Ovary (tissue), 9 donors: Measurements from ENCODE around the gene IGSF21. TPM values are rescaled to one million over a fixed set of nuclear protein-coding genes. Genes with fewer than 3 reads are reported as not detected.
"Not testable (repeated sequence)": the region's sequence is repeated elsewhere in the genome, so short reads cannot be mapped to it uniquely, and the experiment has no call there.

Source experiments
- DNase-seq, 5 donors: peaks; one replicate each; pipeline ENCODE4 v3.0.0-alpha.2; 2019 to 2020
- H3K27ac ChIP-seq, 2 donors: fragments of 200-600 bp; one replicate each; pipeline versions ENCODE4 v1.5.1 to v1.8.0; 2019 to 2022
- H3K27me3 ChIP-seq: fragments of 200-600 bp; one replicate; pipeline ENCODE4 v1.8.0; 2022
- H3K36me3 ChIP-seq: fragments of 200-600 bp; sonication (generic); one replicate; pipeline ENCODE4 v1.5.1; 2019
- H3K4me1 ChIP-seq: one replicate; pipeline ENCODE4 v1.8.1; 2013; ENCODE audit warnings: mild to moderate bottlenecking, moderate library complexity; ENCODE audit not compliant: insufficient read depth
- H3K4me3 ChIP-seq: fragments of 200-600 bp; sonication (generic); one replicate; pipeline ENCODE4 v1.5.1; 2017
- H3K9me3 ChIP-seq, 2 donors: fragments of 200-600 bp in 1 of 2; sonication (generic) in 1 of 2; one replicate each; pipeline versions ENCODE4 v1.5.1 to v1.8.1; 2013 to 2019; ENCODE audit warnings: mild to moderate bottlenecking in 1 of 2, moderate library complexity in 1 of 2
- EP300 ChIP-seq: sonication (generic); formaldehyde crosslinking; IDR thresholded peaks from one replicate; pipeline ENCODE4 v1.6.1; 2017; ENCODE audit warnings: antibody characterized with exemption
- POLR2A ChIP-seq: fragments of 450-650 bp; IDR thresholded peaks from one replicate; pipeline ENCODE4 v1.6.1; 2017; ENCODE audit warnings: antibody characterized with exemption, mild to moderate bottlenecking, moderate library complexity
- WGBS, 3 donors: extraction: QIAGEN DNeasy Blood & Tissue Kit in 1 of 3; methylation state at CpG; one replicate each; pipeline versions ENCODE4 v1.1.5 to v1.1.7; 2013 to 2017; 5-methylcytosine and 5-hydroxymethylcytosine counted together
- intact Hi-C, 4 donors: fragments of 100-400 bp; cut with DNase I; formaldehyde crosslinking; loops; one replicate each; pipeline versions ENCODE4 v1.11.0 to v1.15.1; 2022 to 2023
- polyA plus RNA-seq, 2 donors: library from polyadenylated mRNA; stranded (reverse); fragments of 200-250 nt in 1 of 2; fragments of 350-450 nt in 1 of 2; fragmentation: Illumina TruSeq in 1 of 2; extraction: RNeasy Lipid Tissue Mini Kit (QIAGEN cat#74804) in 1 of 2; gene quantifications; one replicate each; pipeline ENCODE4 v1.2.3, GENCODE V29; 2013 to 2014
- total RNA-seq, 7 donors: library from RNA; depleted of rRNA in 2 of 7; stranded (reverse); fragments of >200 nt in 2 of 7; fragmentation: NEBNext Ultra II Directional in 3 of 7; extraction: Animal tissue kit (Norgen Biotek cat#: 25700) in 3 of 7; gene quantifications; one replicate each; pipeline versions ENCODE4 v1.1.0 to v1.2.4, GENCODE V29; 2016 to 2023
- TF ChIP-seq, protein P1 (sequence below), 3 donors: fragments of 450-650 bp in 2 of 3; fragments of 200-600 bp in 1 of 3; IDR thresholded peaks; one replicate each; pipeline versions ENCODE4 v1.5.1 to v1.8.0; 2016 to 2022; ENCODE audit warnings: antibody characterized with exemption in 3 of 3, mild to moderate bottlenecking in 1 of 3
- donor health status: DM: no; HTN: no; CAD: no; lungs with moderate emphysema.
- donor health status: DM: no; HTN: no; CAD: no.
- donor health status: Bipolar disorder and iron deficiency.
- donor health status: DM: yes; HTN: yes; CAD: no.
- donor health status: DM: no; HTN: no; CAD: no.
- donor health status: DM: yes; HTN: yes; CAD: no.

Gene IGSF21
- total and polyA plus RNA-seq, 9 donors: 0.24 to 4.5 (median 1.3) TPM

DNA sequence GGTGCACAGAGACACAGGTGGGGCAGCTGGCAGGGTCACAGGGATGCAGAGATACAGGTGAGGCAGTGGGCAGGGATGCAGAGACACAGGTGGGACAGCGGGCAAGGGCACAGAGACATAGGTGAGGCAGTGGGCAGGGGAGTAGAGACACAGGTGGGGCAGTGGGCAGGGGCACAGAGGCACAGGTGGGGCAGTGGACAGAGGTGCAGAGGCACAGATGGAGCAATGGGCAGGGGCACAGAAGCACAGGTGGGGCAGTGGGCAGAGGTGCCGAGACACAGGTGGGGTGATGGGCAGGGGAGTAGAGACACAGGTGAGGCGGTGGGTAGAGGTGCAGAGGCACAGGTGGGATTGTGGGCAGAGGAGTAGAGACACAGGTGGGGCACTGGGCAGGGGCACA lies 255.8 kb downstream of the IGSF21 start:
- WGBS, 3 donors: 83 to 87% (median 84%) methylated on average over 3 of the region's 3 CpGs
- Histone ChIP-seq H3K9me3 (peaks cover 0 to 7% of the 10 kb centered on the region in 2 donors), H3K27me3 (no peaks in the 10 kb centered on the region), H3K36me3 (no peaks in the 10 kb centered on the region), H3K4me3 (no peak overlapping the region), H3K4me1 (no peaks in the 10 kb centered on the region), H3K27ac (no peak overlapping the region)
- intact Hi-C loops: no loop called here
- TF ChIP-seq, protein P1, sequence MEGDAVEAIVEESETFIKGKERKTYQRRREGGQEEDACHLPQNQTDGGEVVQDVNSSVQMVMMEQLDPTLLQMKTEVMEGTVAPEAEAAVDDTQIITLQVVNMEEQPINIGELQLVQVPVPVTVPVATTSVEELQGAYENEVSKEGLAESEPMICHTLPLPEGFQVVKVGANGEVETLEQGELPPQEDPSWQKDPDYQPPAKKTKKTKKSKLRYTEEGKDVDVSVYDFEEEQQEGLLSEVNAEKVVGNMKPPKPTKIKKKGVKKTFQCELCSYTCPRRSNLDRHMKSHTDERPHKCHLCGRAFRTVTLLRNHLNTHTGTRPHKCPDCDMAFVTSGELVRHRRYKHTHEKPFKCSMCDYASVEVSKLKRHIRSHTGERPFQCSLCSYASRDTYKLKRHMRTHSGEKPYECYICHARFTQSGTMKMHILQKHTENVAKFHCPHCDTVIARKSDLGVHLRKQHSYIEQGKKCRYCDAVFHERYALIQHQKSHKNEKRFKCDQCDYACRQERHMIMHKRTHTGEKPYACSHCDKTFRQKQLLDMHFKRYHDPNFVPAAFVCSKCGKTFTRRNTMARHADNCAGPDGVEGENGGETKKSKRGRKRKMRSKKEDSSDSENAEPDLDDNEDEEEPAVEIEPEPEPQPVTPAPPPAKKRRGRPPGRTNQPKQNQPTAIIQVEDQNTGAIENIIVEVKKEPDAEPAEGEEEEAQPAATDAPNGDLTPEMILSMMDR (IDR thresholded peaks at IDR 0.05): no peak
- TF ChIP-seq POLR2A: no peak
- TF ChIP-seq EP300: no peak
- no peak for DNase-seq

DNA sequence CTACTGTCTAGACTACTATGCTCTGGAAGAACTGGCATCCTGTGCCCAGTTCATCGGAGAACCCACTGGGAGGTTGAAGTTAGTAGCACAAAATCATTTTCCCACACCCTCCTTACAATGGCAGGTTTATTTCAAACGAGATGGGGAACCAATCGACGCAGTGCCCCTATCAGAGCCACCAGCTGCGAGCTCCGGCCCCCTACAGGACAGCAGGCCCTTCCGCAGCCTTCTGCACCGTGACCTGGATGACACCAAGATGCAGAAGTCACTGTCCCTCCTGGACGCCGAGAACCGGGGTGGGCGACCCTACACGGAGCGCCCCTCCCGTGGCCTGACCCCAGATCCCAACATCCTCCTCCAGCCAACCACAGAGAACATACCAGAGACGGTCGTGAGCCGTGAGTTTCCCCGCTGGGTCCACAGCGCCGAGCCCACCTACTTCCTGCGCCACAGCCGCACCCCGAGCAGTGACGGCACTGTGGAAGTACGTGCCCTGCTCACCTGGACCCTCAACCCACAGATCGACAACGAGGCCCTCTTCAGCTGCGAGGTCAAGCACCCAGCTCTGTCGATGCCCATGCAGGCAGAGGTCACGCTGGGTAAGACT lies 257.6 kb downstream of the IGSF21 start:
- DNase-seq: no peak
- TF ChIP-seq EP300: no peak
- no peak for TF ChIP-seq POLR2A
- TF ChIP-seq, protein P1 (IDR thresholded peaks at IDR 0.05): no peak
- Histone ChIP-seq H3K36me3 (no peaks in the 10 kb centered on the region), H3K4me3 (no peak overlapping the region), H3K27me3 (no peaks in the 10 kb centered on the region), H3K9me3 (peaks cover 0 to 7% of the 10 kb centered on the region in 2 donors), H3K4me1 (no peaks in the 10 kb centered on the region), H3K27ac (no peak overlapping the region)
- intact Hi-C loops: no loop called here
- 82 to 87% (median 85%) methylated on average over 31 of the region's 31 CpGs for WGBS, 3 donors

DNA sequence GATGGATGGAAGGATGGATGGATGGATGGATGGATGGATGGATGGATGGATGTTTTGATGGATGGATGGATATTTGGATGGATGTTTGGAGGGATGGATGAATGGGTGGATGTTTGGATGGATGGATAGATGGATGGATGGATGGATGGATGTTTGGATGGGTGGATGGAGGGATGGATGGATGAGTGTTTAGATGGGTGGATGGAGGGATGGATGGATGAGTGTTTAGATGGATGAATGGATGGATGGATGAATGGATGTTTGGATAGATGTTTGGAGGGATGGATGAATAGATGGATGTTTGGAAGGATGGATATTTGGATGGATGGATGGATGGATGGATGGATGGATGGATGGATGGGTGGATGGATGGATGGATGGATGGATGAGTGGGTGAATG lies 264.9 kb downstream of the IGSF21 start:
- H3K4me3 ChIP-seq, H3K9me3 ChIP-seq, H3K36me3 ChIP-seq, intact Hi-C loops, H3K27ac ChIP-seq, H3K27me3 ChIP-seq, DNase-seq, H3K4me1 ChIP-seq: not testable (repeated sequence)

DNA sequence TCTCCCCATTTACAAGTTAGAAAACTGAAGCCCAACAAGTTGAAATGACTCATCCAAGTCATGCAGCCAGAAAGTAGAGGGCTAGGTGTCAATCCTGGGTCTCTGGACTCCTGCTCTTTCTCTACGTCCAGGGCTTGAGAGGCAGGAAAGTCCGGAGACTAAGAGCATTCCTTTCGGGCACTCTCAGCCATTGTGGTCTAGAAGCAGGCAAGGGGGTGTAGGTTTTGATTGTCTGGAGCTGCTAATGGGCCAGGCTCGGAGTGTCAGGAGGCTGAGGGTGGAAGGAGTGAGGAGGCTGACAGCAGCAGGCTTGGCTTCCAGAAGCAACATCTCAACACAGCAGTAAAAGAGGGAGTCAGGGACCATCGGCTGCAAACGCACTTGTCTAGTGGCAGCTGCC lies 265.6 kb downstream of the IGSF21 start:
- H3K36me3 ChIP-seq: no peaks in the 10 kb centered on the region
- no peak overlapping the region for H3K4me3 ChIP-seq
- no peak for DNase-seq
- no peaks in the 10 kb centered on the region for H3K27me3 ChIP-seq
- no peak overlapping the region for H3K27ac ChIP-seq
- TF ChIP-seq POLR2A (no peak), EP300 (no peak)
- TF ChIP-seq, protein P1 (IDR thresholded peaks at IDR 0.05): no peak
- no peaks in the 10 kb centered on the region for H3K9me3 ChIP-seq
- no peaks in the 10 kb centered on the region for H3K4me1 ChIP-seq
- intact Hi-C loops: no loop called here
- WGBS, 3 donors: 39 to 71% (median 56%) methylated on average over 6 of the region's 6 CpGs

DNA sequence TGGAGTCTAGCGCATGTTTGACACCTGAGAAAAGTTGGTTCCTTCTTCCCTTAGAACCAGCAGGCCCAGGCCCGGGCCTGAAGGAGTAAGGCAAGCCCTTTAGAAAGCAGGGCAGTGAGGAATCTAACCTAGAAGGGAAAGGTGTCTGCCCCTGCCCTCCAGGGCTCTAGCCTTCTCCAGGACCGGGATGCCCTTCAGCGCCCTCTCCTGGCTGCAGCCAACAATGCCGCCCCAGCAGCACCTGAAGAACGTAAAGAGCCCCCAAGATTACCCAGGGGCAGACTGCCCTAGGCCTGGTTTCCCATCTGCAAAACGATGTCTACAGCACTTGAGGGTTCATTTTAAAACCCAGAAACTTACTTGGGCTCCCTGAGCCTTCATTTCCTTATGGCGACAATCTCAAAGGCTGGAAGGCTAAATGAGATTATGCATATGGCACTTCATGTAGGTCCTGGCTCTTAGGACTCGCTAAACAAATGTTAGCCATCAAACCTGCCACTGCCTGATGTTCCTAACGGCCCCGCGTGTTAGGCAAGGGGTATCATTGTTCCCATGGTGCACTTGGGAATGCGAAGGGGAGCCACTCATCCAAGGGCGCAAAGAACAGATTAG lies 266.4 kb downstream of the IGSF21 start:
- Histone ChIP-seq H3K9me3 (no peaks in the 10 kb centered on the region), H3K27ac (no peak overlapping the region), H3K4me3 (no peak overlapping the region), H3K4me1 (no peaks in the 10 kb centered on the region), H3K27me3 (no peaks in the 10 kb centered on the region), H3K36me3 (no peaks in the 10 kb centered on the region)
- intact Hi-C loops: no loop called here
- WGBS, 3 donors: 56 to 60% (median 60%) methylated on average over 14 of the region's 14 CpGs
- no peak for TF ChIP-seq POLR2A
- TF ChIP-seq, protein P1 (IDR thresholded peaks at IDR 0.05): no peak
- TF ChIP-seq EP300: no peak
- DNase-seq: no peak
